Psoas muscle (tissue), 8 donors: ENCODE measurements around the gene LPCAT1. TPM values are rescaled to one million over a fixed set of nuclear protein-coding genes. Genes with fewer than 3 reads are reported as not detected.

Source experiments
- ATAC-seq, 4 donors: fragments of 200-7000 bp; cut with Tn5 transposase; one replicate each; pipeline ENCODE4 v1.9.1; 2020; ENCODE audit warnings: moderate library complexity in 3 of 4, mild to moderate bottlenecking in 2 of 4
- DNase-seq, 2 donors: peaks; one replicate each; pipeline ENCODE4 v3.0.0-alpha.2; 2020
- H3K27ac ChIP-seq: fragments of 200-600 bp; one replicate; pipeline ENCODE4 v1.8.0; 2022
- H3K27me3 ChIP-seq, 3 donors: fragments of 200-600 bp in 1 of 3; one replicate each; pipeline versions ENCODE4 v1.6.1 to v1.8.0; 2013 to 2022; ENCODE audit warnings: low read length in 2 of 3, mild to moderate bottlenecking in 2 of 3, moderate library complexity in 1 of 3; ENCODE audit not compliant: insufficient read depth in 3 of 3
- H3K36me3 ChIP-seq, 2 donors: fragments of 200-600 bp in 1 of 2; one replicate each; pipeline versions ENCODE4 v1.6.1 to v1.8.0; 2013 to 2022; ENCODE audit warnings: low read depth in 1 of 2, mild to moderate bottlenecking in 1 of 2, moderate library complexity in 1 of 2; ENCODE audit not compliant: insufficient read depth in 1 of 2
- H3K4me1 ChIP-seq: fragments of 200-600 bp; one replicate; pipeline ENCODE4 v1.8.0; 2022
- H3K4me3 ChIP-seq: fragments of 200-600 bp; one replicate; pipeline ENCODE4 v1.8.0; 2022; ENCODE audit warnings: mild to moderate bottlenecking
- H3K9me3 ChIP-seq: fragments of 200-600 bp; one replicate; pipeline ENCODE4 v1.8.0; 2022
- CTCF ChIP-seq: fragments of 200-600 bp; IDR thresholded peaks from one replicate; pipeline ENCODE4 v1.8.0; 2022; ENCODE audit warnings: antibody characterized with exemption
- WGBS, 3 donors: extraction: QIAGEN DNeasy Blood & Tissue Kit; methylation state at CpG; one replicate each; pipeline versions ENCODE4 v1.1.6 to v1.1.7; 2013; 5-methylcytosine and 5-hydroxymethylcytosine counted together
- intact Hi-C, 2 donors: fragments of 100-400 bp; cut with DNase I; formaldehyde crosslinking; loops; one replicate each; pipeline versions ENCODE4 v1.11.0 to v1.14.2; 2022
- polyA plus RNA-seq, 3 donors: library from polyadenylated mRNA; stranded (reverse); fragments of 200-250 nt; gene quantifications; one replicate each; pipeline ENCODE4 v1.2.3, GENCODE V29; 2013
- total RNA-seq, 4 donors: library from RNA; stranded (reverse); fragmentation: NEBNext Ultra II Directional in 2 of 4; extraction: Animal tissue kit (Norgen Biotek cat#: 25700) in 2 of 4; gene quantifications; one replicate each; pipeline versions ENCODE4 v1.2.1 to v1.2.4, GENCODE V29; 2021 to 2023
- donor health status: healthy with polysubstance abuse.
- donor health status: DM: no; HTN: no; CAD: no; lungs with moderate emphysema.
- donor health status: Bipolar disorder and iron deficiency.
- donor health status: healthy.
- donor health status: DM: yes; HTN: yes; CAD: no.
- donor health status: DM: no; HTN: no; CAD: no.
- donor health status: DM: no; HTN: no; CAD: no.
- donor health status: DM: yes; HTN: yes; CAD: no.

LPCAT1 gene
- total and polyA plus RNA-seq, 7 donors = 2.4 to 6.2 (median 4.7) TPM

- H3K4me3 ChIP-seq = no peak overlapping the region
These were observed 20.3 kb downstream of the LPCAT1 start for GRCh38 chr5:1503241-1504068.

GRCh38 chr5:1502737-1503120, 21.0 kb downstream of the LPCAT1 start:
- no peak overlapping the region for H3K27ac ChIP-seq
- H3K36me3 ChIP-seq = no peaks in the 10 kb centered on the region
- no peak for TF ChIP-seq CTCF
- H3K4me3 ChIP-seq = no peak overlapping the region
- intact Hi-C loops = loop anchor here in 1 of 2 donors (5.0 kb wide), 1 partner anchor 1240 kb away; no protein-coding TSS in a partner anchor
- H3K27me3 ChIP-seq = no peaks in the 10 kb centered on the region
- WGBS, 3 donors = 93 to 99% (median 96%) methylated on average over 10 of the region's 10 CpGs
- DNase-seq = no peak
- H3K4me1 ChIP-seq = peaks cover 11% of the 10 kb centered on the region
- ATAC-seq = no peak
- H3K9me3 ChIP-seq = no peaks in the 10 kb centered on the region

More at GRCh38 chr5:1503241-1504068, 20.3 kb downstream of the LPCAT1 start:
- Histone ChIP-seq H3K27me3 (no peaks in the 10 kb centered on the region), H3K27ac (no peak overlapping the region), H3K9me3 (no peaks in the 10 kb centered on the region), H3K4me1 (peaks cover 11% of the 10 kb centered on the region), H3K36me3 (no peaks in the 10 kb centered on the region)
- intact Hi-C loops = loop anchor here in 1 of 2 donors (5.0 kb wide), 1 partner anchor 1239 kb away; no protein-coding TSS in a partner anchor
- 76 to 77% (median 76%) methylated on average over 24 of the region's 24 CpGs for WGBS, 3 donors
- ATAC-seq (peak in 1 of 4 donors; percentile 45), DNase-seq (peak in 1 of 2 donors; percentile 56)
- TF ChIP-seq CTCF = no peak

- Histone ChIP-seq H3K27ac (no peak overlapping the region), H3K9me3 (no peaks in the 10 kb centered on the region), H3K27me3 (no peaks in the 10 kb centered on the region), H3K4me3 (no peak overlapping the region), H3K4me1 (peaks cover 11% of the 10 kb centered on the region), H3K36me3 (no peaks in the 10 kb centered on the region)
- peak in 2 of 4 donors; percentile 34 to 40 for ATAC-seq
- intact Hi-C loops = loop anchor here in 1 of 2 donors (5.0 kb wide), 1 partner anchor 1240 kb away; no protein-coding TSS in a partner anchor
- no peak for TF ChIP-seq CTCF
- peak; percentile 53 to 74 for DNase-seq
- 90 to 91% (median 90%) methylated on average over 23 of the region's 23 CpGs for WGBS, 3 donors
These were observed 21.6 kb downstream of the LPCAT1 start for GRCh38 chr5:1502046-1502736.

GRCh38 chr5:1501372-1502045, 22.3 kb downstream of the LPCAT1 start:
- no peak for TF ChIP-seq CTCF
- Histone ChIP-seq H3K4me1 (peaks cover 11% of the 10 kb centered on the region), H3K4me3 (no peak overlapping the region), H3K9me3 (no peaks in the 10 kb centered on the region), H3K36me3 (no peaks in the 10 kb centered on the region), H3K27me3 (no peaks in the 10 kb centered on the region), H3K27ac (no peak overlapping the region)
- peak in 1 of 4 donors; percentile 11 for ATAC-seq
- DNase-seq = no peak
- 93 to 96% (median 96%) methylated on average over 28 of the region's 28 CpGs for WGBS, 3 donors
- intact Hi-C loops = loop anchor here in 1 of 2 donors (5.0 kb wide), 1 partner anchor 1241 kb away; no protein-coding TSS in a partner anchor
